Muscle of arm (tissue), 12 donors: ENCODE measurements around the gene CFAP141. TPM values are rescaled to one million over a fixed set of nuclear protein-coding genes. Genes with fewer than 3 reads are reported as not detected.

Source experiments
- DNase-seq: peaks from one replicate; pipeline ENCODE4 v3.0.0-alpha.2; 2013
- polyA plus RNA-seq, 12 donors: library from polyadenylated mRNA; unstranded; fragments of 120-200 nt; gene quantifications; one replicate each; pipeline ENCODE4 v1.2.1, GENCODE V29; 2013; ENCODE audit not compliant: insufficient read length in 12 of 12

Gene CFAP141
- polyA plus RNA-seq, 12 donors: not detected

- DNase-seq: no peak
Observed at GRCh38 chr1:154171880-154172279, 34.3 kb downstream of the CFAP141 start.

GRCh38 chr1:154171223-154171583, 34.9 kb downstream of the CFAP141 start:
- DNase-seq: no peak

GRCh38 chr1:154170547-154171222, 35.4 kb downstream of the CFAP141 start:
- no peak for DNase-seq

GRCh38 chr1:154167461-154167860, 38.7 kb downstream of the CFAP141 start:
- no peak for DNase-seq

GRCh38 chr1:154166207-154166606, 39.9 kb downstream of the CFAP141 start:
- DNase-seq: no peak

- DNase-seq: no peak
Observed at GRCh38 chr1:154159554-154159953, 46.6 kb downstream of the CFAP141 start.

GRCh38 chr1:154158307-154159125, 47.6 kb downstream of the CFAP141 start:
- no peak for DNase-seq

GRCh38 chr1:154157520-154158306, 48.4 kb downstream of the CFAP141 start:
- no peak for DNase-seq

GRCh38 chr1:154155251-154155650, 50.9 kb downstream of the CFAP141 start:
- peak; percentile 15 for DNase-seq

GRCh38 chr1:154154534-154155191, 51.5 kb downstream of the CFAP141 start, which contains the start of gene NUP210L:
TSS of gene NUP210L (minus strand) at chr1:154155073.
- DNase-seq: peak; percentile 15

GRCh38 chr1:154154053-154154452, 52.1 kb downstream of the CFAP141 start:
- DNase-seq: no peak

- DNase-seq: no peak
Observed at GRCh38 chr1:154151311-154151710, 54.8 kb downstream of the CFAP141 start.

Other genes with a start within 250 kb of the CFAP141 start
- gene CRTC2, start 247.7 kb downstream of the CFAP141 start, polyA plus RNA-seq: 10 to 100 TPM in 11 of 12 donors, not detected in 1; 18.3 to 48.2 (median 24.3) TPM
- gene SLC39A1, start 242.8 kb downstream of the CFAP141 start, polyA plus RNA-seq: 10 to 100 TPM in 11 of 12 donors, not detected in 1; 33.5 to 57.6 (median 41.6) TPM
- 10 to 100 TPM in 9 of 12 donors, 1 to 10 TPM in 1, not detected in 2; 9.7 to 17.4 (median 12.0) TPM for gene CREB3L4, start 238.4 kb downstream of the CFAP141 start, polyA plus RNA-seq
- gene JTB, start 228.7 kb downstream of the CFAP141 start, polyA plus RNA-seq: 10 to 100 TPM in 11 of 12 donors, not detected in 1; 58.3 to 90.5 (median 74.0) TPM
- 100 to 1,000 TPM in 2 of 12 donors, 10 to 100 TPM in 9, not detected in 1; 68.1 to 152 (median 80.1) TPM for gene RAB13, start 220.0 kb downstream of the CFAP141 start, polyA plus RNA-seq
- gene RPS27, start 215.6 kb downstream of the CFAP141 start, polyA plus RNA-seq: 1,000 to 10,000 TPM; 2,545 to 3,821 (median 3,262) TPM
- under 1 TPM in 3 of 12 donors, not detected in 9; 0.08 to 0.12 (median 0.11) TPM for gene NUP210L, start 51.3 kb downstream of the CFAP141 start, polyA plus RNA-seq
- gene TPM3, start 14.2 kb downstream of the CFAP141 start, polyA plus RNA-seq: 1,000 to 10,000 TPM in 2 of 12 donors, 100 to 1,000 TPM in 10; 450 to 3,111 (median 675) TPM
- 100 to 1,000 TPM in 10 of 12 donors, 10 to 100 TPM in 2; 94.6 to 468 (median 111) TPM for gene UBAP2L, start 14.6 kb upstream of the CFAP141 start, polyA plus RNA-seq
- gene HAX1, start 66.3 kb upstream of the CFAP141 start, polyA plus RNA-seq: 10 to 100 TPM in 11 of 12 donors, not detected in 1; 59.0 to 79.9 (median 68.9) TPM
- under 1 TPM in 4 of 12 donors, not detected in 8; 0.14 to 0.28 (median 0.21) TPM for gene AQP10, start 114.8 kb upstream of the CFAP141 start, polyA plus RNA-seq
- 10 to 100 TPM in 11 of 12 donors, not detected in 1; 18.1 to 36.6 (median 24.9) TPM for gene ATP8B2, start 119.2 kb upstream of the CFAP141 start, polyA plus RNA-seq
- 1 to 10 TPM in 11 of 12 donors, not detected in 1; 2.8 to 9.8 (median 4.6) TPM for gene IL6R, start 199.0 kb upstream of the CFAP141 start, polyA plus RNA-seq